Astrocyte (in vitro differentiated cells and primary cell): ENCODE data around the gene RABGAP1L. TPM values are rescaled to one million over a fixed set of nuclear protein-coding genes. Genes with fewer than 3 reads are reported as not detected.
A peak's percentile ranks its signal among the peaks of the same experiment; 100 is the strongest.

Experiments used
- DNase-seq: peaks from one replicate; pipeline ENCODE4 v3.0.0-alpha.2; 2010; ENCODE audit warnings: low read depth
- FAIRE-seq: peaks from 2 replicates; lab custom pipeline; 2011; peaks lifted over from hg19 to GRCh38; lab: Jason Lieb, UNC
- H2AFZ ChIP-seq: 2 replicates; pipeline ENCODE4 v1.6.0; 2012; ENCODE audit warnings: low read depth, low read length, inconsistent platforms
- H3K27ac ChIP-seq: 2 replicates; pipeline ENCODE4 v1.5.1; 2011; ENCODE audit warnings: low read depth, low read length, inconsistent platforms
- H3K27me3 ChIP-seq: 2 replicates; pipeline ENCODE4 v1.6.0; 2011; ENCODE audit warnings: low read length, inconsistent platforms; ENCODE audit not compliant: insufficient read depth
- H3K36me3 ChIP-seq: 2 replicates; pipeline ENCODE4 v1.5.1; 2011; ENCODE audit warnings: low read length, inconsistent platforms; ENCODE audit not compliant: insufficient read depth
- H3K4me1 ChIP-seq: 2 replicates; pipeline ENCODE4 v1.5.1; 2011; ENCODE audit warnings: low read length, inconsistent platforms; ENCODE audit not compliant: insufficient read depth
- H3K4me2 ChIP-seq: 2 replicates; pipeline ENCODE4 v1.6.0; 2012; ENCODE audit warnings: low read length, inconsistent platforms
- H3K4me3 ChIP-seq: 2 replicates; pipeline ENCODE4 v1.5.1; 2011; ENCODE audit warnings: low read depth, mild to moderate bottlenecking, low read length, inconsistent platforms; ENCODE audit not compliant: insufficient read depth
- H3K79me2 ChIP-seq: 2 replicates; pipeline ENCODE4 v1.6.0; 2012; ENCODE audit warnings: mild to moderate bottlenecking, low read length, inconsistent platforms; ENCODE audit not compliant: insufficient read depth
- H3K9ac ChIP-seq: 2 replicates; pipeline ENCODE4 v1.6.0; 2012; ENCODE audit warnings: mild to moderate bottlenecking, low read length, inconsistent platforms
- H3K9me3 ChIP-seq: 2 replicates; pipeline ENCODE4 v1.5.1; 2012; ENCODE audit warnings: low read depth, mild to moderate bottlenecking, low read length, inconsistent platforms; ENCODE audit not compliant: insufficient read depth
- H4K20me1 ChIP-seq: 2 replicates; pipeline ENCODE4 v1.6.0; 2012; ENCODE audit warnings: low read length, inconsistent platforms; ENCODE audit not compliant: insufficient read depth
- H3K27ac Mint-ChIP-seq: one replicate; pipeline ENCODE4 v1.8.0; 2021; ENCODE audit warnings: mild to moderate bottlenecking, mixed read lengths; ENCODE audit not compliant: unreplicated experiment
- H3K27me3 Mint-ChIP-seq: one replicate; pipeline ENCODE4 v1.8.0; 2021; ENCODE audit warnings: low read depth, mixed read lengths; ENCODE audit not compliant: unreplicated experiment
- H3K36me3 Mint-ChIP-seq: one replicate; pipeline ENCODE4 v1.8.0; 2021; ENCODE audit warnings: low read depth, mixed read lengths; ENCODE audit not compliant: unreplicated experiment
- H3K4me1 Mint-ChIP-seq: one replicate; pipeline ENCODE4 v1.8.0; 2021; ENCODE audit warnings: low read depth, mixed read lengths; ENCODE audit not compliant: unreplicated experiment
- H3K4me3 Mint-ChIP-seq: one replicate; pipeline ENCODE4 v1.8.0; 2021; ENCODE audit warnings: mild to moderate bottlenecking, moderate library complexity, mixed read lengths; ENCODE audit not compliant: unreplicated experiment
- H3K9me3 Mint-ChIP-seq: one replicate; pipeline ENCODE4 v1.8.0; 2021; ENCODE audit warnings: mild to moderate bottlenecking, mixed read lengths; ENCODE audit not compliant: unreplicated experiment
- EZH2 ChIP-seq: IDR thresholded peaks from 2 replicates; pipeline ENCODE4 v1.6.1; 2012; ENCODE audit warnings: mild to moderate bottlenecking, low read length, inconsistent platforms; ENCODE audit not compliant: insufficient read depth
- total RNA-seq: library from RNA; stranded (reverse); gene quantifications from 2 replicates; pipeline ENCODE4 v1.2.1, GENCODE V29; 2021
- TF ChIP-seq, protein P1 (sequence below): IDR thresholded peaks from 2 replicates; pipeline ENCODE4 v1.5.1; 2011; ENCODE audit warnings: low read depth, mild to moderate bottlenecking, inconsistent platforms, low read length, moderate library complexity; ENCODE audit not compliant: insufficient read depth

The RABGAP1L gene
- total RNA-seq, 1 donor from 2014 or later = 40.2 TPM

DNA sequence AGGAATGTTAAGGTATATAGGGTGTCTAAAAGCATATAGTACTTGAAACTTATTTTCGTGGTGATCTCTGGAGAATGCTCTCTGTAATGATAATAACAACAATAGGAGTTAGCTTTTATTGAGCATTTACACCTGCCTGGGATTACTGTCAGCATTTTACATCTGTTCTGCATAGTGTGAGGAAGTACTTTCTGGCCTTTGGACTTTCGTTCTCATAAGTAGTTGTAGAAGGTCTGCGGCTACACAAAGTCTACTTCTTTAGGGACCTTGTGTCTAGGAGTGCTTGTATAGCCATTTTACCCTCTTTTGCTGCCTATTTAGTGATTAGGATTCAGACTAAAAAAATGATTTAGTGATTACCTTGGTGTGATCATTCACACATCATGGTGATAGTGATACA lies 184.8 kb downstream of the RABGAP1L start:
- Mint-ChIP-seq H3K4me1 (no peaks in the 10 kb centered on the region), H3K9me3 (peaks cover 5% of the 10 kb centered on the region), H3K27ac (no peak overlapping the region), H3K4me3 (no peak overlapping the region), H3K36me3 (peaks cover 2% of the 10 kb centered on the region), H3K27me3 (no peaks in the 10 kb centered on the region)
- no peaks in the 10 kb centered on the region for H3K27me3 ChIP-seq
- DNase-seq = no peak
- no peak overlapping the region for H3K4me3 ChIP-seq
- H3K9ac ChIP-seq = no peak overlapping the region
- H2AFZ ChIP-seq = no peak overlapping the region
- H3K27ac ChIP-seq = no peak overlapping the region
- H4K20me1 ChIP-seq = no peaks in the 10 kb centered on the region
- H3K9me3 ChIP-seq = no peaks in the 10 kb centered on the region
- no peak for TF ChIP-seq EZH2
- TF ChIP-seq, protein P1, sequence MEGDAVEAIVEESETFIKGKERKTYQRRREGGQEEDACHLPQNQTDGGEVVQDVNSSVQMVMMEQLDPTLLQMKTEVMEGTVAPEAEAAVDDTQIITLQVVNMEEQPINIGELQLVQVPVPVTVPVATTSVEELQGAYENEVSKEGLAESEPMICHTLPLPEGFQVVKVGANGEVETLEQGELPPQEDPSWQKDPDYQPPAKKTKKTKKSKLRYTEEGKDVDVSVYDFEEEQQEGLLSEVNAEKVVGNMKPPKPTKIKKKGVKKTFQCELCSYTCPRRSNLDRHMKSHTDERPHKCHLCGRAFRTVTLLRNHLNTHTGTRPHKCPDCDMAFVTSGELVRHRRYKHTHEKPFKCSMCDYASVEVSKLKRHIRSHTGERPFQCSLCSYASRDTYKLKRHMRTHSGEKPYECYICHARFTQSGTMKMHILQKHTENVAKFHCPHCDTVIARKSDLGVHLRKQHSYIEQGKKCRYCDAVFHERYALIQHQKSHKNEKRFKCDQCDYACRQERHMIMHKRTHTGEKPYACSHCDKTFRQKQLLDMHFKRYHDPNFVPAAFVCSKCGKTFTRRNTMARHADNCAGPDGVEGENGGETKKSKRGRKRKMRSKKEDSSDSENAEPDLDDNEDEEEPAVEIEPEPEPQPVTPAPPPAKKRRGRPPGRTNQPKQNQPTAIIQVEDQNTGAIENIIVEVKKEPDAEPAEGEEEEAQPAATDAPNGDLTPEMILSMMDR = no peak
- FAIRE-seq = no peak
- H3K36me3 ChIP-seq = no peaks in the 10 kb centered on the region
- H3K4me1 ChIP-seq = no peaks in the 10 kb centered on the region
- no peak overlapping the region for H3K4me2 ChIP-seq
- no peaks in the 10 kb centered on the region for H3K79me2 ChIP-seq

- Histone ChIP-seq H4K20me1 (no peaks in the 10 kb centered on the region), H3K27me3 (no peaks in the 10 kb centered on the region), H2AFZ (no peak overlapping the region), H3K27ac (no peak overlapping the region), H3K4me3 (no peak overlapping the region), H3K9me3 (no peaks in the 10 kb centered on the region), H3K36me3 (no peaks in the 10 kb centered on the region), H3K79me2 (no peaks in the 10 kb centered on the region), H3K4me2 (no peak overlapping the region), H3K4me1 (no peaks in the 10 kb centered on the region), H3K9ac (no peak overlapping the region)
- Mint-ChIP-seq H3K4me3 (no peak overlapping the region), H3K27ac (no peak overlapping the region), H3K27me3 (no peaks in the 10 kb centered on the region), H3K9me3 (peaks cover 6% of the 10 kb centered on the region), H3K4me1 (no peaks in the 10 kb centered on the region), H3K36me3 (peaks cover 5% of the 10 kb centered on the region)
- FAIRE-seq = no peak
- DNase-seq = peak; percentile 34
- TF ChIP-seq EZH2 = no peak
- TF ChIP-seq, protein P1 = no peak
Observed at GRCh38 chr1:174352117-174352516, 192.8 kb downstream of the RABGAP1L start.

DNA sequence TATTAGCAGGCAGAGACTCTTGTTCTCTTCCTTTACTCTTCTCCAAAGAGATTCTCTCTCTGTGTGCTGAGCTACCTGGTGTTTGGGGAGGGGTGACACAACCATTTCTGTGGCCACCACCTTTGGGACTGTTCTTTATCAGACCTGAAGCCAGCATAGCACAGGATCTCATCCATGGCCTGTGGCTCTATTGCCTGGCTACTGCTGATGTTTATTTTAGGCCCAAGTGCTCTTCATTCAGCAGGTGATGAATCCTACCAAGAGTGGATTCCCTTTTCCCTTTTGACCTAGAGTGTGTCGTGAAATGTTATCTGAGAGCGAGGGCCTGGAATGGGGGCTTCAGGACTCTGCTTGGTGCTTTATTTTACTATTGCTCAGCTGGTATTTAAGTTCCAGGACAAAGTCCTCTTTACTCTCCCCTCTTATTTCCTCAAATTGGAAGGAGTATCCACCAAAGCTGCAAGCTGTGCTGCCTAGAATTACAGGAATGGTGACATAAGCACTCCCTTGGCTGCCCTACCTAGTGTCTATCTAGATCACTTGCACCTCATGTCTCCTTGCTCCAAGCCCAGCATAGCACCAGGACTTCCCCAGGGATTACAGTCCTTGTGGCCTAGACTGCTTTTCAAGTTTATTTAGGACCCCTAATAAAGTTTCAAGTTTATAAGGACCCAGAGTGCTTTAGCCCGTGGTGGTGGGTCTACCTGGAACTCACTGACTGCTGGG lies 193.7 kb downstream of the RABGAP1L start:
- H4K20me1 ChIP-seq = no peaks in the 10 kb centered on the region
- Mint-ChIP-seq H3K9me3 (peaks cover 4% of the 10 kb centered on the region), H3K4me3 (no peak overlapping the region), H3K27ac (no peak overlapping the region), H3K4me1 (no peaks in the 10 kb centered on the region), H3K36me3 (peaks cover 4% of the 10 kb centered on the region), H3K27me3 (no peaks in the 10 kb centered on the region)
- H3K36me3 ChIP-seq = no peaks in the 10 kb centered on the region
- FAIRE-seq (no peak), DNase-seq (no peak)
- no peaks in the 10 kb centered on the region for H3K9me3 ChIP-seq
- TF ChIP-seq, protein P1 = no peak
- no peak for TF ChIP-seq EZH2
- no peaks in the 10 kb centered on the region for H3K27me3 ChIP-seq
- H3K4me1 ChIP-seq = no peaks in the 10 kb centered on the region
- H3K79me2 ChIP-seq = no peaks in the 10 kb centered on the region
- no peak overlapping the region for H3K4me3 ChIP-seq
- H3K9ac ChIP-seq = no peak overlapping the region
- no peak overlapping the region for H3K4me2 ChIP-seq
- no peak overlapping the region for H2AFZ ChIP-seq
- H3K27ac ChIP-seq = no peak overlapping the region
